NCI-H146 (cell line): ENCODE results near the gene CRYBG3.
"Not testable (repeated sequence)": the region's sequence is repeated elsewhere in the genome, so short reads cannot be mapped to it uniquely, and the experiment has no call there.

Experiments
- DNase-seq: peaks from one replicate; lab custom pipeline; 2025; lab: John Stamatoyannopoulos, UW

The CRYBG3 gene

GRCh38 chr3:97821774-97822358 is at the start of gene CRYBG3:
CRYBG3 (plus strand) TSS chr3:97822011; CDS start chr3:97822207, 196 bp downstream.
- DNase-seq: peak; percentile 78

- no peak for DNase-seq
Measured at GRCh38 chr3:97772926-97773325, 48.9 kb upstream of the CRYBG3 start.

GRCh38 chr3:97778152-97778551 is 43.7 kb upstream of the CRYBG3 start:
- no peak for DNase-seq

GRCh38 chr3:97793420-97794019 is 28.3 kb upstream of the CRYBG3 start:
- peak; percentile 20 for DNase-seq

GRCh38 chr3:97795951-97796350 is 25.9 kb upstream of the CRYBG3 start:
- DNase-seq: no peak

GRCh38 chr3:97804471-97804870 is 17.3 kb upstream of the CRYBG3 start:
- no peak for DNase-seq

- no peak for DNase-seq
Measured at GRCh38 chr3:97810779-97811390, 10.9 kb upstream of the CRYBG3 start.

GRCh38 chr3:97815149-97815917 is 6.5 kb upstream of the CRYBG3 start:
- no peak for DNase-seq

- no peak for DNase-seq
Measured at GRCh38 chr3:97816811-97817210, 5.0 kb upstream of the CRYBG3 start.

- peak; percentile 64 for DNase-seq
Measured at GRCh38 chr3:97817965-97818364, 3.8 kb upstream of the CRYBG3 start.

- DNase-seq: no peak
Measured at GRCh38 chr3:97820780-97821179, 1.0 kb upstream of the CRYBG3 start.

- DNase-seq: peak; percentile 63
Measured at GRCh38 chr3:97821287-97821773, 481 bp upstream of the CRYBG3 start.

- DNase-seq: peak; percentile 13
Measured at GRCh38 chr3:97822359-97822775, 556 bp downstream of the CRYBG3 start.

GRCh38 chr3:97823046-97824004 is 1.5 kb downstream of the CRYBG3 start:
- no peak for DNase-seq

- DNase-seq: no peak
Measured at GRCh38 chr3:97825101-97825500, 3.3 kb downstream of the CRYBG3 start.

GRCh38 chr3:97827741-97828471 is 6.1 kb downstream of the CRYBG3 start:
- no peak for DNase-seq

GRCh38 chr3:97829198-97829597 is 7.4 kb downstream of the CRYBG3 start:
- DNase-seq: no peak

- no peak for DNase-seq
Measured at GRCh38 chr3:97830638-97831037, 8.8 kb downstream of the CRYBG3 start.

GRCh38 chr3:97831140-97831539 is 9.3 kb downstream of the CRYBG3 start:
- DNase-seq: no peak

- not testable (repeated sequence) for DNase-seq
Measured at GRCh38 chr3:97833184-97833583, 11.4 kb downstream of the CRYBG3 start.

GRCh38 chr3:97835761-97836160 is 13.9 kb downstream of the CRYBG3 start:
- DNase-seq: no peak
